NCI-H1436 treated with DMSO at 0.1 percent for 48 hours (cell line): Measurements from ENCODE around the gene P4HTM.
A peak's percentile ranks its signal among the peaks of the same experiment; 100 is the strongest.
"Not testable (repeated sequence)": the region's sequence is repeated elsewhere in the genome, so short reads cannot be mapped to it uniquely, and the experiment has no call there.

Source experiments
- DNase-seq: peaks from one replicate; lab custom pipeline; 2025; lab: John Stamatoyannopoulos, UW

Gene P4HTM

DNA sequence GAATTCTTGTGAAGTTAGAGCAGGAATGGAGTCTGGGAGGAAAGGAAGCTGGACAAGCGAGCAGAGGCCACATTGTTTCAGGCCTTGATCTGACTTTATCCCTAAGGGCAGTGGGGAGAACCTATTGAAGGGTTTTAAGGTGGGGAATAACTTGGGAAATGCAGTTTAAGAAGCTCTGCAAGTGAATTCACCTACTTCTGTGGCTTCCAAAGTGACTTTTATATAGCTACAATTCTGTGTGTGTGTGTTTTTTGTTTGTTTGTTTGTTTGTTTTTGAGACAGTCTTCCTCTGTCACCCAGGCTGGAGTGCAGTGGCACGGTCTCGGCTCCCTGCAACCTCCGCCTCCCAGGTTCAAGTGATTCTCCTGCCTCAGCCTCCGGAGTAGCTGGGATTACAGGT lies 18.6 kb downstream of the P4HTM start:
- DNase-seq, result not testable (repeated sequence)

DNA sequence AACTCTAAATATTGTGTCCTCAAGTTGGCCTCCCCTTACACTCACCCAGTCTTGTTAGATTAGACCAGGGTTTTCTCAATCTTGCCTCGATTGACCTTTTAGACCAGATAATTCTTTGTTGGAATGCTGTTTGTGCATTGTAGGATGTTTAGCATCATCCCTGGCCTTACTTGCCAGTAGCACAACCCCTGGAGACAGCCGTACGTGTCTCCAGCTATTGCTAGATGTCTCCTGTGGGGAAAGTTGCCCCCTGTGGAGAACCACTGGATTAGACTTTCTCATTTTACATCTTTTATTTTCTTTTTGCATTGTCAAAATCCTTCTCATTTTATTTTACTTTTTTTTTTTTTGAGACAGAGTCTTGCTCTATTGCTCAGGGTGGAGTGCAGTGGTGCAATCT lies 19.4 kb downstream of the P4HTM start:
- no peak for DNase-seq

DNA sequence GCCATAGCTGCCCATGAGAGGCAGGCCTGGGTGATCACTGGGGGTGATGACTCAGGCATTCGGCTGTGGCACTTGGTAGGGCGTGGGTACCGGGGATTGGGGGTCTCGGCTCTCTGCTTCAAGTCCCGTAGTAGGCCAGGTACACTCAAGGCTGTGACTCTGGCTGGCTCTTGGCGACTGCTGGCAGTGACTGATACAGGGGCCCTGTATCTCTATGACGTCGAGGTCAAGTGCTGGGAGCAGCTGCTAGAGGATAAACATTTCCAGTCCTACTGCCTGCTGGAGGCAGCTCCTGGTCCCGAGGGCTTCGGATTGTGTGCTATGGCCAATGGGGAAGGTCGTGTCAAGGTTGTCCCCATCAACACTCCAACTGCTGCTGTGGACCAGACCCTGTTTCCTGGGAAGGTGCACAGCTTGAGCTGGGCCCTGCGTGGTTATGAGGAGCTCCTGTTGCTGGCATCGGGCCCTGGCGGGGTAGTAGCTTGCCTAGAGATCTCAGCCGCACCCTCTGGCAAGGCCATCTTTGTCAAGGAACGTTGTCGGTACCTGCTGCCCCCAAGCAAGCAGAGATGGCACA lies 22.5 kb downstream of the P4HTM start:
- no peak for DNase-seq

- no peak for DNase-seq
Observed at GRCh38 chr3:49013113-49013737, 23.2 kb downstream of the P4HTM start.

DNA sequence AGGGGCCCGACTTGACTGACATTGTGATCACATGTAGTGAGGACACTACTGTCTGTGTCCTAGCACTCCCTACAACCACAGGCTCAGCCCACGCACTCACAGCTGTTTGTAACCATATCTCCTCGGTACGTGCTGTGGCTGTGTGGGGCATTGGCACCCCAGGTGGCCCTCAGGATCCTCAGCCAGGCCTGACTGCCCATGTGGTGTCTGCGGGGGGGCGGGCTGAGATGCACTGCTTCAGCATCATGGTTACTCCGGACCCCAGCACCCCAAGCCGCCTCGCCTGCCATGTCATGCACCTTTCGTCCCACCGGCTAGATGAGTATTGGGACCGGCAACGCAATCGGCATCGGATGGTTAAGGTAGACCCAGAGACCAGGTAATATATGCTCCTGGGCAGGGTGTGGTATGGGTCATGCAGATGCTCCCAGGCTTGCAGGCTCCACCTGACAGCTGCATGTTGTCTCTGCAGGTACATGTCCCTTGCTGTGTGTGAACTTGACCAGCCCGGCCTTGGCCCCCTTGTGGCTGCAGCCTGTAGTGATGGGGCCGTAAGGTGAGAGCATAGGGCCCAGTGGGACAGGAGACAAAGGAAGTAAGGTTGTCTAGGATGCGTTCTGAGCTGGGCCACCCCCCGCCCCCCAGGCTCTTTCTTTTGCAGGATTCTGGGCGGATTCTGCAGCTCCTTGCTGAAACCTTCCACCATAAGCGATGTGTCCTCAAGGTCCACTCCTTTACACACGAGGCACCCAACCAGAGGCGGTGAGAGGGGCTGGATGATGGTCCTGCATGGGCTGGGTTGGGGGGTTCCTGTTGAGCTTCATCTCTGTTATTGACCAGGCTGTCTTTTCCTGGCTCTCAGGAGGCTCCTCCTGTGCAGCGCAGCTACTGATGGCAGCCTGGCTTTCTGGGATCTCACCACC lies 24.0 kb downstream of the P4HTM start:
- no peak for DNase-seq

GRCh38 chr3:49015072-49015471 lies 25.0 kb downstream of the P4HTM start:
- DNase-seq, result no peak

GRCh38 chr3:49015765-49016164 lies 25.7 kb downstream of the P4HTM start:
- no peak for DNase-seq

DNA sequence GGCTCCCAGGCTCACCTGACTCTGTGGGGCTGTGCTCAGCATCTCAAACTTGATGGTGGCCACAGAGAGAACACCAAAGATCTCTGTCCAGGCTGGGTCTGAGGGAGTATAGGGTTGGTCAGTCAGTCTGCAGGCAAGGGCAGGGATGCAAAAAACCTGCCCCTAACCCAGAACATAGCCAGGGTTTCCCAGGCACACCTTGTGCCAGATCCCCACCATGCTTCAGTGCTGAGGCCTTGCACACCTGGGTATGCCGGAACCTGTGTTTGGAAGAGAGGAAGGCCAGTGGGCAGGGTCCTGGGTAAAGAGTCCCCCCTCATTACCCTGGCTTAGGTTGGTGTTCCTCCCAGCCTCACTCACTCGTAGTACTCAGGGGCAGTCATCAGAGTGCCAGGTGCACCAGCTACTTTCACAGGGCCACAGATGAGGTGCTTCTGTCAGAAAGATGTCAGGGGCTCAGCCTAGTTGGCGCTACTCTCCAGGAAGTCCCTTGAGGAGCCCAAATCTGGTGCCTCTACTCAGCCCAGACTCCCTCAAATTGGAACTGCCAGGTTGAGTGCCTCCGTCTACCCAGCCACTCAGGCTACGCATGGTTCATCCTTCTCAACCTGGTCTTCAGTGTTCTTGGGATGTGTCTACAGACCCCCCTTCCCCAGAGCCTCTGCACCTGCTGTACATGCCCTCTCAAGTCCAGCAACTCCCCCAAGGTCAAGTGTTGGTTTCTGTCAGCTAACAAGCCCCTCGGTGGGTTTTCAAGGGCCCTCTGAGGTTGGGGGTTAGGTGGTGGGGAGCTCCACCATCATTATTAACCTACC lies 26.6 kb downstream of the P4HTM start:
- no peak for DNase-seq

DNA sequence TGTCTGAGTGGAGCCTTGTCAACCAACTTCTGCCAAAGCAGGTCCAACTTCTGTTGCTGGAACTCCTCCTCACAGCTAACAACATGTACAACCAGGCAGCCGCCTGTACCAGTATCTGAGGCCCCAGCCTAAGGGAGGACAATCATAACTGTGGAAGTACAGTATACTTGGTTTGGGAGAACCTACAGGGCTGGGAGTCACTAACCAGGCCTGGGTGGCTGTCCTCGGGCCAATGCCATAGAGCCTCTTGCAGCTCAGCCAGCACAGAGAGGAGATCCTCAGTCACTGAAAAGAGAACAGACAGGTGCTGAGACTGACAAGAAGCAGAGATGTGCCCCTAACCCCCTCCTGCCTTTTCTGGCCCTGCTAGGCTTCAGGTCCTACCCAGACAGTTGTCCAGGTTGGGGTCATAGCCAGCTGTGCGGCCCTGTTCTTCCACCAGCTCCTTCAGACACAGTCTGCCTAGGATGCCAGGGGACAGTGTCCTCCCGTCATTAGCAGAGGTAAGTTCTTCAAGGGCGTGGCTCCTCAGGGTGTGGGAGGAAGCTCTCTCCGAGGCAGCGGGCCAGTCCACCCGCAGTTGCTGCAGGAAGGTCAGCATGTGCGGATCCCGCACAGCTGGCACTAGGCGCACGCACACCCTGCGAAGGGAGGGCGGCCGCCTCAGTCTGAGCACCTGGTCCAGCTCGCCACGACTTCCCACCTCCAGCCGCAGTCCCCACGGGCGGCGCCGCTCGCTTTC lies 27.4 kb downstream of the P4HTM start:
- no peak for DNase-seq

DNA sequence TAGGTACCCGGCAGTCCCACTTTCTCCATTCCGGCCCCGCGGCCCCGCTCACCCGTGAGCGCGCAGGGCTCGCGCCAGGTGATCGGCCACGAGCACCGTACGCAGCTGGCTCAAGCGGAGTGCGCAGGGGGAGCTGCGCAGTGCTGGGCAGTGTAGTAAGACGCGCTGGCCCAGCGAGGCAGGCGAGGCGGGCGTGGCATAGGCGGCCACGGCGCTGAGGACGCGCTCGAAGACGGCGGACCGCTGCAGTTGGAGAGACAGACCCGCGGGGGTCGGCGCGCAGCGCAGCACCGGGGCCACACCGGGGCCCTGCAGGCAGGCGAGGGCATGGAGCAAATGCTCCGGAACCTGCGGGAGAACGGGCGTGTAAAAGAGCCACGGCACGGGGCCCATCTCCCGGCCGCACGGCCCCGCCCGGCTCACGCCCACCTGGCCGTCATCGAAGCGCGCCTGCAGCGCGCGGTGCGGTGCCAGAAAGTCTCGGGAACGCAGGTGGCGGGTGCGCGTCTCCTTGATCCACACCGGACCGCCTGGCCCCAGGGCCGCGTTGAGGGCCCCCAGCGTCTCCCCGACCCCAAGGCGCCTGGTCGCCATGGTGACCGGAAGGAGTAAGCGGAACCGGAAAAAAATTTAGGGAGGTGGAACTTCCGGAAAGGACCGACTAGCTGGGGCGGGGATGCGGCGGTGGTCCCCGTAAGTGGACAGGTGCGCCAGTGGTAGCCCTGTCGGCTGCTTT lies 28.1 kb downstream of the P4HTM start, which contains the start of gene DALRD3:
Gene DALRD3 (minus strand): TSS at position 610 of the 736 bp plus-strand sequence. CDS start 16 bp downstream, at position 594.
- no peak for DNase-seq

DNA sequence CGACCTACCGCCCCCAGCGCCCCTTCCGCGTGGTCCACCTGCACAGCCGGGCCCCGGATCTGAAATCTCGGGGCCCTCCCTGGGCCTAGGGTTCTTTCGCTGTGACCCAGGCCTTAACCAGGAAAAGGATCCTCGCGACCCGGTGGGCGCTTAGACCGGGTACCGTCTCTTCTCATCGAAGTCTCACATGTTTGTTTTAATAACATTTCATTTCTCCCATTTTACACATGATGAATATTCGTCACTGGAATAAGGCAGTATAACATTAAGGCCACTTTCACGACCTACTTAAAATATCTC lies 28.6 kb downstream of the P4HTM start:
- DNase-seq, result no peak

GRCh38 chr3:49019941-49020329 lies 29.9 kb downstream of the P4HTM start:
- DNase-seq, result no peak

DNA sequence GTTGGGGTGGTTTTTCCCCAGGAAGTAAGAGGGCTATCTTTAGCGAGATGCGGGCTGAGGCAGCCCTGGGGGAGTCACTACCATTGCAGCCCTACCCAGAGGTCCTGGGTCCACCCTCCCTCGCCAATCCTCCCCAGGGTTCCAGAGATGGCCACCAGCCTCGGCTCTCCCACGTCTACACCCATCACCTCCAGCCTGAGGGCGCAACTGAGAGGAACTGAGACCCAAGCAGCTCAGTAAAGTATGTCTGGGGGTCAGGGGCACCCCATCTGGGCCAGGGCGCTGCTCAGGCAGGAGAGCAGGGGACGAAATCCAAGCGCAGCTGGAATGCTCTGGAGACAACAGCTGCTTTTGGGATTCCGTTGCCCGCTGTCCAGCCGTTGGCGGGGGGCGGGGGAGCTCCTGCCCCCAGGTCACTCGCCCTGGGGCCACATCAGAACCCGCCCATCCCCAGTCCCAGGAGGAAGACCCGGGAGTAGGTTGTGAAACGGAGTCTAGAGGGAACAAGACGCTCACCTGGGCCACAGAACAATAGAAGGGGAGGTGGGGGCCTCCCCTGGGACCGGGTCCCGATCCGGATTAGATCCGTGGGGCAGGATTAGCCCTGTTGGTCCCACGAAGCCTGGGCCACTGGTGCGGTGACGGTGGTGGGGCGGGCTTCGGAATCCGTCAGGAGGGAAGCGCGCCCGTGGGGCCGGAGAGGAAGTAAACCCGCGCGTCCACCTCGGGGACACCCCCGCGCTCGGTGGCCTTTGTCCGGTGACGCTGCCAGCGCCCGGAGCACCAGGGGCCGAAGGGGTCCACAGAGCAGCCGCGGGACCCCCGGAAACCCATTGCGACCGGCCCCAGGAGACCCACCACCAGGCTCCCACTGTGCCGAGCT lies 30.5 kb downstream of the P4HTM start:
- DNase-seq, result no peak

- peak; percentile 68 for DNase-seq
Observed at GRCh38 chr3:49021213-49021812, 31.3 kb downstream of the P4HTM start.

DNA sequence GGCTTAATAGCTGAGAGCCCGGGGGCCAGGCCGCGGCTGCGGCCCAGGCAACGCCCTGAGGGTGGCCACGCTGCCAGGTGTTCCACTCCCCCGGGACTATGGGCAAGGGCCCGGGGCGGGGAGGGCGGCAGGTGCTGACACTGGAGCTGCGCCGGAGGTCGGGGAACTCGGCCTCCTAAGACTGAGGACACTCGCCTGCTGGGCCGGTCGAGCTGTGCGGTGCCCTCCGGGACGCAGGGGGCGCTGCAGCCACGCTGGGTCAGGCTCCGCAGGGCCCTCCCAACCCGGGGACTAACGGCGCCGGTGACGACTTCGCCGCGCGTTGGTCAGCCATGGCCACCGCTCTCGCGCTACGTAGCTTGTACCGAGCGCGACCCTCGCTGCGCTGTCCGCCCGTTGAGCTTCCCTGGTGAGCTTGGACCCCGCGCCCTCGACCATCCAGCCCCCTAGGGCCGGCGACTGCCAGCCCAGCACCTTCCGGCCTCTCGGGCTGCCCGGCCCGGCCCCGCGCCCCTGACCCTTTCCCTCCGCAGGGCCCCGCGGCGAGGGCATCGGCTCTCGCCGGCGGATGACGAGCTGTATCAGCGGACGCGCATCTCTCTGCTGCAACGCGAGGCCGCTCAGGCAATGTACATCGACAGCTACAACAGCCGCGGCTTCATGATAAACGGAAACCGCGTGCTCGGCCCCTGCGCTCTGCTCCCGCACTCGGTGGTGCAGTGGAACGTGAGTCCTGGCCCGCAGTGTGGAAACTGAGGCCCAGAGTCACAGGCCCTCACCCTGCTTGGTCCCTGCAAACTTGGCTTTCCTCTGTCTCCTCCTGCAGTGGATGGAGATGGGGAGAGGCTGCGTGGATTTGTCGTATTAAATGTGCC lies 32.0 kb downstream of the P4HTM start, which contains the start of gene NDUFAF3:
Gene NDUFAF3 (plus strand): TSS at position 309 of the 875 bp plus-strand sequence. CDS start 24 bp downstream, at position 333.
- DNase-seq, result no peak

DNA sequence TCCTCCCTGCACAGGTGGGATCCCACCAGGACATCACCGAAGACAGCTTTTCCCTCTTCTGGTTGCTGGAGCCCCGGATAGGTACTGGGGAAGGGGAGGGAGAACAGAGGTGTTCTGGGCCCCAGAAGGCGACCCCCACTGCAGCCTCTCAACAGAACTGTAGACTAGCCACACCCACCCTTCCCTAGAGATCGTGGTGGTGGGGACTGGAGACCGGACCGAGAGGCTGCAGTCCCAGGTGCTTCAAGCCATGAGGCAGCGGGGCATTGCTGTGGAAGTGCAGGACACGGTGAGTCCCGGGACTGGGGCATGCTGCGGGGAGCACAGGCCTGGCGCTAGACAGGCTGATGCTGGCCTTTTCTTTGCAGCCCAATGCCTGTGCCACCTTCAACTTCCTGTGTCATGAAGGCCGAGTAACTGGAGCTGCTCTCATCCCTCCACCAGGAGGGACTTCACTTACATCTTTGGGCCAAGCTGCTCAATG lies 32.7 kb downstream of the P4HTM start:
- no peak for DNase-seq

DNA sequence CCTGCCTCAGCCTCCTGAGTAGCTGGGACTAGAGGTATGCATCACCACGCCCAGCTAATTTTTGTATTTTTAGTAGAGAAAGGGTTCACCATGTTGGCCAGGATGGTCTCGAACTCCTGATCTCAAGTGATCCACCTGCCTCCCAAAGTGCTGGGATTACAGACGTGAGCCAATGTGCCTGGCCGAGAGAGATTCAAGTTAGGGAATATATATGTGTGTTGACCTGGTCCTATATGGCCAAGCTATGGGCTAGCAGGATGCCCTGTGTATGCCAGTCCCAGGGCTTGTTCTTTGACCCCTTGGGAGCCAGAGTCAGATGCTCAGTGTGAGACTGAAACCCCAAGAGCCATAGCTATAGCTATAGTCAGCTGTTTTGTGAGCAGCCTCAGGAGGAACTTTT lies 33.7 kb downstream of the P4HTM start:
- DNase-seq, result no peak

- DNase-seq, result no peak
Observed at GRCh38 chr3:49024449-49024848, 34.4 kb downstream of the P4HTM start.
